ENCODE measurements around the gene CNTN6.

CNTN6 gene

DNA sequence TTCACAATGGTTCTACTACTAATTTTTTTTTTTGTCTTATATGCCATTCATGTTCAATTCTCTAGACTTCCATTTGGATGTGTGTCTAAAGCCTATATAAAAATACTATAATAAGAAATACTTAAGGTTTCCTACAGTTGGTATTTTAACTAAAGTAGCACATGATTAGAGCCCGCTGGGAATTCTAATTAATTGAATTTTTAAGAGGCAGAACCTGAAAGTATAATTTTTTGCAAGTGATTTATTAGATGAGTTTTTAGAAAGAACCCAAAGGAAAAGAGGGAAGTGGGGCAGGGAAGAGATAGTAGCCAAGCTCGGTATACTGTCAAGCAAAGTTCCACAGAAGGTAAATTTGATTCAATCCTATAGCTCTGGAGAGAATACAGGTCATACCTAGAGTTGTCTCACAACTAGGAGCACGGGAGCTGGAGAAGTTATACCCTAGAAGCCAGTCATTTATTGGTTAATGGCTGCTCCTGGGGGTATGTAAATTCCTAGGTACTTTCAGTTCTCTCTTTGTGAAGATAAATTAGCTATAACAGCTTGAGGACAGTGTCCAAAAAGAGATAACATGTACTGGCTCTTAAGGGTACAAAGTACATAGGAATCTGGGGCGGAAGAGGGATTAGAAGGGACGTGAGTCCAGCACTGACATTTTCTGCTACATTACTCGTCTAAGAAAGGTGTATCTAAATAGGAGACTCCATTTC is 225.6 kb downstream of the CNTN6 start:
- Histone ChIP-seq H3K36me3 (ENCODE audit: control insufficient read depth, insufficient read depth, low read length) (no peaks in the 10 kb centered on the region), H3K9me3 (ENCODE audit: control insufficient read depth, low read length) (no peaks in the 10 kb centered on the region), H3K27me3 (ENCODE audit: control insufficient read depth, insufficient read depth, low read length) (no peaks in the 10 kb centered on the region), H3K4me3 (ENCODE audit: low read length) (no peak overlapping the region), H3K4me1 (ENCODE audit: control insufficient read depth, insufficient read depth, low read length) (no peaks in the 10 kb centered on the region), H3K9ac (ENCODE audit: low read length) (no peak overlapping the region)

DNA sequence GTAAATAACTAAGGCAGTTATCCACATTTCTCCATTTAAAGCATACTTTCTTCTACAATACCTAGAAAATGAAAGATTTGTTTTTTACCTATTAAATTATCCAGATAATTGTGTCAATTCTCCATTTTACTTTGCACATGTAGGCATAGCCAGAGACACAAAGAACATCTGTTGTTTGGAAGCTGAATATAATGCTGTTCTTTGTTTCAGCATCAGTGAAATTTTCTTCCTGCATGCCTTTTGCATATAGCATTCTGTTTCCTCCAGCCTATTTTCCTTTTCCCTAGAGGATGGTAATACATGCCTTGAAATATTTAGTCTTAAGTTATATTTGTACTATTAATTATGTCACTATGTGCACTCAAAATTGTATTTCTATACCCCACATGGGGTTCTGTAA is 233.7 kb downstream of the CNTN6 start:
- Histone ChIP-seq H3K27me3 (ENCODE audit: control insufficient read depth, insufficient read depth, low read length) (no peaks in the 10 kb centered on the region), H3K4me3 (ENCODE audit: low read length) (no peak overlapping the region), H3K9me3 (ENCODE audit: control insufficient read depth, low read length) (no peaks in the 10 kb centered on the region), H3K4me1 (ENCODE audit: control insufficient read depth, insufficient read depth, low read length) (no peaks in the 10 kb centered on the region), H3K9ac (ENCODE audit: low read length) (no peak overlapping the region), H3K36me3 (ENCODE audit: control insufficient read depth, insufficient read depth, low read length) (no peaks in the 10 kb centered on the region)

DNA sequence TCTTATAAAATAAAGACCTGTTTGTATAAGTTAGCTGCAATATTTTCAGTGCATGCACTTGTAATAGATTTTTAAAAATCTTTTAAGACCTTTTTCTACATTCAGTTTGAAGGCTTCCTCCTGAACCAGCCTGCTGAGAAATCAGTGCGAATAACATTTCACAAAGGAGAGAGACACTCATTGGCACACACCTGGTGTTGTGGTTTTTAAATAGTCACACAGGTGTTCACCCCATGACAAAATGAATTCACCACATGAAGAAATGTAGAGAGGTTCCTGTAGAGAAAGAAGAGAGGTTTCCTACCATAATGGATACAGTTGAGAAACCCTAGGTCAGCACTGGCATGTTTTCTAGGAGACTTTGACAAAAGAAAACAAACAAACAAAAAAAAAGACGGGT is 237.3 kb downstream of the CNTN6 start:
- Histone ChIP-seq H3K4me3 (ENCODE audit: low read length) (no peak overlapping the region), H3K4me1 (ENCODE audit: control insufficient read depth, insufficient read depth, low read length) (no peaks in the 10 kb centered on the region), H3K9me3 (ENCODE audit: control insufficient read depth, low read length) (no peaks in the 10 kb centered on the region), H3K27me3 (ENCODE audit: control insufficient read depth, insufficient read depth, low read length) (no peaks in the 10 kb centered on the region), H3K9ac (ENCODE audit: low read length) (no peak overlapping the region), H3K36me3 (ENCODE audit: control insufficient read depth, insufficient read depth, low read length) (no peaks in the 10 kb centered on the region)

DNA sequence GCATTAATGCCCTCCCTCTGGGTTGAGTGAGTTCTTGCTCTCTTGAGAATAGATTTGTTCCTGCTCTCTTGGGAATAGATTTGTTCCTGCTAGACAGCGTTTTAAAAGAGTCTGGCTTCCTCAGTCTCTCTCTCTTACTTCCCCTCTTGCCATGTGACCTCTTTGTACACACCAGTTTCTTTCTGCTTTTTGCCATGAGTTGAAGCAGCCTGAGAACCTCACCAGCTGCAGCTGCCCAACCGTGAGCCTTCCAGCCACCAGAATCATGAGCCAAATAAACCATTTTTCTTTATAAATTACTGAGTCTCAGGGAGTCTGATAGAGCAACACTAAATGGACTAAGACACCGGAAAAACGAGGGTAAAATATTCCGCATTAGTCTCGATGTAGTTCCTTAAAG is 253.6 kb downstream of the CNTN6 start:
- Histone ChIP-seq H3K9me3 (ENCODE audit: control insufficient read depth, low read length) (no peaks in the 10 kb centered on the region), H3K27me3 (ENCODE audit: control insufficient read depth, insufficient read depth, low read length) (no peaks in the 10 kb centered on the region), H3K4me3 (ENCODE audit: low read length) (no peak overlapping the region), H3K36me3 (ENCODE audit: control insufficient read depth, insufficient read depth, low read length) (no peaks in the 10 kb centered on the region), H3K9ac (ENCODE audit: low read length) (no peak overlapping the region), H3K4me1 (ENCODE audit: control insufficient read depth, insufficient read depth, low read length) (no peaks in the 10 kb centered on the region)

DNA sequence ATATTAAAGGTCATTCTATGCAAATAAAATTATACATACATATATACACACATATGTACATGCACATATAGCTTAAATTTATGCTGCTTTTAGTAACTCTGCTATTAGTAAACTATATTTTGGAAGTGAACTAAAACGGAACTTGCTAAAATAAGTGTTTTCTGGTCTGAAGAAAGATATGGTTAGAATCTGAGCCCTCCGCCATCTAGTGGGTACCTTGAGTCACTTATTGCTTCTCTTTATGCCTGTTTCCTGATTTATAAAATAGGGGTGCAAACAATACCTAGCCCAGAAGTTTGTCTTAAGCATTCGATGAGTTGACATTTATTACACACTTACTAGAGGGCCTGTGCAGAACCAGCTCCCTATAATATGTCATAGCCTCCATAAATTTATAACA is 255.7 kb downstream of the CNTN6 start:
- Histone ChIP-seq H3K9me3 (ENCODE audit: control insufficient read depth, low read length) (no peaks in the 10 kb centered on the region), H3K4me3 (ENCODE audit: low read length) (no peak overlapping the region), H3K36me3 (ENCODE audit: control insufficient read depth, insufficient read depth, low read length) (no peaks in the 10 kb centered on the region), H3K9ac (ENCODE audit: low read length) (no peak overlapping the region), H3K27me3 (ENCODE audit: control insufficient read depth, insufficient read depth, low read length) (no peaks in the 10 kb centered on the region), H3K4me1 (ENCODE audit: control insufficient read depth, insufficient read depth, low read length) (no peaks in the 10 kb centered on the region)

DNA sequence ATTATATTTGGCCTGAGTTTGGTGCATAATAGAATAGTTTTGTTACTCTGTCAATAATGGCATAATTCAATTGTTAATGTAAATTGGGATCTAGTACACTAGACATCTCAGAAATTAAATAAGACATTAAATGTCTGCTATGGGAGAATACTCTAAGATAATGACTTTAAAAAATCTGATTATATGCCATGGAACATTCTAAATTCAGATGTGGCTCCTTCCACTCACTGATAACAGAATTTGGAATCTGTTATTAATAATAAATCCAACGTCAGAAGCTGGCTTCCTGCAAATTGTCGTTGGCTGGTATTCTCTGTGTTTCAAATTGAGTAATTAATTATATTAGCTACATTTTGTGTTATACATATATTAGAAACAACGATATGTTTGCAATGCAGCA is 258.1 kb downstream of the CNTN6 start:
- no peaks in the 10 kb centered on the region for H3K9me3 ChIP-seq (ENCODE audit: control insufficient read depth, low read length)
- H3K9ac ChIP-seq (ENCODE audit: low read length), result no peak overlapping the region
- no peaks in the 10 kb centered on the region for H3K27me3 ChIP-seq (ENCODE audit: control insufficient read depth, insufficient read depth, low read length)
- H3K36me3 ChIP-seq (ENCODE audit: control insufficient read depth, insufficient read depth, low read length), result no peaks in the 10 kb centered on the region
- no peaks in the 10 kb centered on the region for H3K4me1 ChIP-seq (ENCODE audit: control insufficient read depth, insufficient read depth, low read length)
- H3K4me3 ChIP-seq (ENCODE audit: low read length), result no peak overlapping the region

DNA sequence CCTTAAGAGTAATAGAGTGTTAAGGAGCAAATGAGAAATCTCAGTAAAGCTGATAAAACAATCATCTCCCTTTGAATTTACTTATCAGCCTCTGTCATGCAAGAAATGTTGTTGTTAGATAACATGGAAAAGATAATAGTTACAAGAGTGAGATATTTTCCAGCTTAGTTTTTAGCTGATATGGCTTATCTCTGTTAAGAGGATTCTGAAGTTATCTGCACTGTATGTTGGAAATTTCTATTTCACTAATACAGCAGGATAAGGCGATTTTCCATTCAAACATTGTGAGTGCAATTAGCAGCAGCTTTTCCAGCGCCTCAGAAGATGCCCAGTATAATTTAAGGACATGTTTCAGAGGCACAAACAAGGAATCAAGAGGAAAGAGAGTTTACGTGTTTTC is 262.9 kb downstream of the CNTN6 start:
- Histone ChIP-seq H3K9ac (ENCODE audit: low read length) (no peak overlapping the region), H3K9me3 (ENCODE audit: control insufficient read depth, low read length) (no peaks in the 10 kb centered on the region), H3K27me3 (ENCODE audit: control insufficient read depth, insufficient read depth, low read length) (no peaks in the 10 kb centered on the region), H3K36me3 (ENCODE audit: control insufficient read depth, insufficient read depth, low read length) (no peaks in the 10 kb centered on the region), H3K4me3 (ENCODE audit: low read length) (no peak overlapping the region), H3K4me1 (ENCODE audit: control insufficient read depth, insufficient read depth, low read length) (no peaks in the 10 kb centered on the region)

DNA sequence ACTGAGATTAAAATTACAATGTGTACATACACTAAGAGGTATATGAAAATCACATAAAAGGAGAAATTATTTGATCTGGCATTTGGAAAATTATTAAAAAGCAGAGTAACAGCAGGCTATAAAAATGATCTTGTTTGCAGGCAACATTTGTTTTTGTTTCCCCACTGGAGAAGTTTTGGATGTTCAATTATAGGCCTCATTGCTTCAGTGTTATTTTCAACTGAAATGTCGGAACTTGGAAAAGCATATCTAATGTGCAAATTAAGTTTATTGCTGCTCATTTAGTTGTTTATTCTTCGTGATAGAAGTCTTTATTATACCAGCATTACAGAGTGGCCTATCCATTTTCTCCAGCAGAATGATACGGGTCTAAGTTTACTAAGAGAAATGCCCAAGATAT is 263.3 kb downstream of the CNTN6 start:
- Histone ChIP-seq H3K4me3 (ENCODE audit: low read length) (no peak overlapping the region), H3K9ac (ENCODE audit: low read length) (no peak overlapping the region), H3K9me3 (ENCODE audit: control insufficient read depth, low read length) (no peaks in the 10 kb centered on the region), H3K36me3 (ENCODE audit: control insufficient read depth, insufficient read depth, low read length) (no peaks in the 10 kb centered on the region), H3K27me3 (ENCODE audit: control insufficient read depth, insufficient read depth, low read length) (no peaks in the 10 kb centered on the region), H3K4me1 (ENCODE audit: control insufficient read depth, insufficient read depth, low read length) (no peaks in the 10 kb centered on the region)

DNA sequence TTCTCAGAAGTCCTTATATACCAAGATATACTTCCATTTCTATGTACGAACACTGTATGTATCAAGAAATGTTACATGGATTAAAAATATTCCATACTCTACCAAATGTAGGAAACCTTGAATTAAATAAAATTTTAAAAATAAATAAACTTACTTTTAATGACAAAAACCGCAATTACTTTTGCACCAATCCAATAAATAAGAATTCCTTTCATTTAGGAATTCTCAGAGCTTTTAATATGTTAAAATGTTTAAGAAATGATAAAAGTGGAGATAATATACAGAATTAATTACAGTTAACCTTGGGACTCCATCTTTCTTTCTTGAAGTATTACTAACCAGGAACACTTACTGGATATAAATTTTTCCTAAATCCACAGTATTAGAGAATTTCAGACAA is 272.7 kb downstream of the CNTN6 start:
- H3K4me3 ChIP-seq (ENCODE audit: low read length), result no peak overlapping the region
- no peaks in the 10 kb centered on the region for H3K9me3 ChIP-seq (ENCODE audit: control insufficient read depth, low read length)
- H3K27me3 ChIP-seq (ENCODE audit: control insufficient read depth, insufficient read depth, low read length), result no peaks in the 10 kb centered on the region
- H3K36me3 ChIP-seq (ENCODE audit: control insufficient read depth, insufficient read depth, low read length), result no peaks in the 10 kb centered on the region
- no peak overlapping the region for H3K9ac ChIP-seq (ENCODE audit: low read length)
- H3K4me1 ChIP-seq (ENCODE audit: control insufficient read depth, insufficient read depth, low read length), result no peaks in the 10 kb centered on the region

DNA sequence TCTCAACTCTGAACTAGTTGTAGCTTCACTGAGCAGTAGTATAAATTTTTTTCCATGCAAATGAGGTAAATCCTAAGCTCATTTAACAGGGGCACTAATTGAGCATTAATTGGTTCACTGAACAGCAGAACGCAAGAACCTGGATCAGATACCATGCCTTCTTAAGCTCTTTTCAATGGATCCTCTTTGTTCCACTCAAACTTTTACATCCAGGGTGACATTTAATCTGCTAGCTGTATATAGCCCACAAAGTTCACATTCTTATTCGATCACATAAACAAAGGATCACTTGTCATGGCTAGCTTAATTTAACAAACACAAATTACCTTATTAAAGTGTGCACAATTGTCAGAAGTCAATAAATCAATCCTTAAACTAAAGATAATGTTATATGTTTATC is 281.6 kb downstream of the CNTN6 start:
- no peaks in the 10 kb centered on the region for H3K36me3 ChIP-seq (ENCODE audit: control insufficient read depth, insufficient read depth, low read length)
- H3K4me1 ChIP-seq (ENCODE audit: control insufficient read depth, insufficient read depth, low read length), result no peaks in the 10 kb centered on the region
- no peak overlapping the region for H3K9ac ChIP-seq (ENCODE audit: low read length)
- no peaks in the 10 kb centered on the region for H3K27me3 ChIP-seq (ENCODE audit: control insufficient read depth, insufficient read depth, low read length)
- H3K4me3 ChIP-seq (ENCODE audit: low read length), result no peak overlapping the region
- no peaks in the 10 kb centered on the region for H3K9me3 ChIP-seq (ENCODE audit: control insufficient read depth, low read length)

DNA sequence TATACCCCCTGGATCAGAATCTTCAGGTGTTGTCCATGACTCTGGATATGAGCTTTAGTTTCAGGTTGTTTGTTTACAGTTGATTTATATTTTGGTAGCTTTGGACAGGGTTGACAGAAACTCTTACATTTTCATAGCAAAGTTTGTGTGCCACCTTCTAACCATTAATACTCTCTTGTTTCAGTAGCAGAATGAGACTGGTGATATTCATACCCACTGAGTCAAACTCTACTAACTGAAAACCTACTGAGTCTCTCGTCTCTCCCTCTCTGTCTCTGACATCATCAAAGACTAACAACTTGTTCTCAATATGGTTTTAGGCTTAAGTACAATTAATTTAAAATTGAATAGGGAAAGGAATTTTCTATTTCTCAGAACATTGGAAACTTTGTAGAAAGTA is 282.3 kb downstream of the CNTN6 start:
- H3K9ac ChIP-seq (ENCODE audit: low read length), result no peak overlapping the region
- H3K4me1 ChIP-seq (ENCODE audit: control insufficient read depth, insufficient read depth, low read length), result no peaks in the 10 kb centered on the region
- H3K27me3 ChIP-seq (ENCODE audit: control insufficient read depth, insufficient read depth, low read length), result no peaks in the 10 kb centered on the region
- no peak overlapping the region for H3K4me3 ChIP-seq (ENCODE audit: low read length)
- H3K9me3 ChIP-seq (ENCODE audit: control insufficient read depth, low read length), result no peaks in the 10 kb centered on the region
- no peaks in the 10 kb centered on the region for H3K36me3 ChIP-seq (ENCODE audit: control insufficient read depth, insufficient read depth, low read length)

DNA sequence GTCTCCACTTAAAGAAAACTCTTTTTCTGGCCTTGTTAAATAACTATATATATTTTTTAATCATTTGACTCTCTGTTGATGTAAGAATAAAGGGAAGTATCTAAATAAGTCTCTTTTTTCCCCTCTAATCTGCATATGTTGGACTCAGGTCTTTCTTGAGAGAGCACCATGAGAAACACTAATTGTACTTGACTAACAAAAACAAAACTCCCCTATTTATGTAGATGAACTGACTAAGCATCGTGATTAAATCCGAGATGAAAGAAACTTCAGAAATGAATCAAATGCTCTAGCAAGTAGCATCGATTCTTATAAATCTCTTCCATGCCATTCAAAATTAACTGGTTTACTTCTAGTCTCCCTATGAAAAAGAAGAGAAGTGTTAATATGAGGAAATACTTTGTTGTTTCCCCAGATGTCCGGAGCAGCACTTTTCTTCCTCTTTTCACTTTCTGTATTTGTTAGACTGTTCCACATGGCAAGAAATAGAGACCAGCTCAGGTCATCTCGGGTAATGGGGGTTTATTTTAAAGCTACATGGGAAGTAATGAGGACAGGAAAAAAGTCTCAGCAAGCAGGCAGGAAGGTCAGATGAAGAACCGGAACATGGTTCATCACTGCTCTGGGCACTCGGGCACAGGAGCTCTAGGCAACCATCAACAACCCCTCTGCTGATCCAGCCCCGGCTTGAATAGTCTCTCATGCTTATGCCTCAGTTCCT is 288.3 kb downstream of the CNTN6 start:
- Histone ChIP-seq H3K9ac (ENCODE audit: low read length) (no peak overlapping the region), H3K27me3 (ENCODE audit: control insufficient read depth, insufficient read depth, low read length) (no peaks in the 10 kb centered on the region), H3K4me3 (ENCODE audit: low read length) (no peak overlapping the region), H3K9me3 (ENCODE audit: control insufficient read depth, low read length) (no peaks in the 10 kb centered on the region), H3K4me1 (ENCODE audit: control insufficient read depth, insufficient read depth, low read length) (no peaks in the 10 kb centered on the region), H3K36me3 (ENCODE audit: control insufficient read depth, insufficient read depth, low read length) (no peaks in the 10 kb centered on the region)
